Cardiac muscle cell (in vitro differentiated cells and primary cell): ENCODE results near the gene ACADS. TPM values are rescaled to one million over a fixed set of nuclear protein-coding genes. Genes with fewer than 3 reads are reported as not detected.
A peak's percentile ranks its signal among the peaks of the same experiment; 100 is the strongest.
"Not testable (repeated sequence)": the region's sequence is repeated elsewhere in the genome, so short reads cannot be mapped to it uniquely, and the experiment has no call there.

Experiments
- DNase-seq, 2 donors: peaks; one replicate each; pipeline versions ENCODE4 v3.0.0 to v3.0.0-alpha.2; 2010 to 2017; ENCODE audit warnings: low read depth in 1 of 2, low spot score in 1 of 2
- H3K27ac ChIP-seq: fragments of 200-600 bp; sonication (generic); 2 replicates; pipeline ENCODE4 v1.5.1; 2016
- H3K27me3 ChIP-seq: fragments of 200-600 bp; sonication (generic); 2 replicates; pipeline ENCODE4 v1.6.0; 2016; ENCODE audit warnings: control low read depth
- H3K36me3 ChIP-seq: fragments of 200-600 bp; sonication (generic); 2 replicates; pipeline ENCODE4 v1.5.1; 2016; ENCODE audit warnings: control low read depth
- H3K4me1 ChIP-seq: fragments of 200-600 bp; sonication (generic); 2 replicates; pipeline ENCODE4 v1.8.1; 2017; ENCODE audit warnings: low read depth, mild to moderate bottlenecking, mixed run types
- H3K4me3 ChIP-seq: fragments of 200-600 bp; sonication (generic); 2 replicates; pipeline ENCODE4 v1.5.1; 2016; ENCODE audit warnings: mild to moderate bottlenecking
- H3K9me3 ChIP-seq: fragments of 200-600 bp; sonication (generic); 2 replicates; pipeline ENCODE4 v1.5.1; 2017; ENCODE audit warnings: low read depth, mild to moderate bottlenecking, control low read depth
- CTCF ChIP-seq: IDR thresholded peaks from 2 replicates; pipeline ENCODE4 v1.5.1; 2012; ENCODE audit warnings: low read depth, mild to moderate bottlenecking, low read length
- polyA plus RNA-seq: library from polyadenylated mRNA; unstranded; fragments of >200 nt; fragmentation: Nextera tagmentation; extraction: Ambion mirVana; gene quantifications from 2 replicates; pipeline ENCODE4 v1.2.1, GENCODE V29; 2016
- total RNA-seq: library from RNA; depleted of rRNA; stranded (reverse); fragments of >200 nt; gene quantifications from 2 replicates; pipeline ENCODE4 v1.2.3, GENCODE V29; 2016

Gene ACADS
- total and polyA plus RNA-seq, 2 experiments from 2014 or later = 35.9 to 59.8 TPM

GRCh38 chr12:120722784-120723183, 2.8 kb upstream of the ACADS start:
- no peak overlapping the region for H3K4me3 ChIP-seq
- no peaks in the 10 kb centered on the region for H3K27me3 ChIP-seq
- H3K9me3 ChIP-seq = no peaks in the 10 kb centered on the region
- DNase-seq = no peak
- no peak for TF ChIP-seq CTCF
- H3K27ac ChIP-seq = no peak overlapping the region
- H3K36me3 ChIP-seq = peaks cover 49% of the 10 kb centered on the region
- peaks cover 4% of the 10 kb centered on the region for H3K4me1 ChIP-seq

- no peak for DNase-seq
- peaks cover 4% of the 10 kb centered on the region for H3K4me1 ChIP-seq
- H3K27me3 ChIP-seq = no peaks in the 10 kb centered on the region
- no peak overlapping the region for H3K4me3 ChIP-seq
- H3K27ac ChIP-seq = no peak overlapping the region
- H3K9me3 ChIP-seq = no peaks in the 10 kb centered on the region
- peaks cover 31% of the 10 kb centered on the region for H3K36me3 ChIP-seq
- no peak for TF ChIP-seq CTCF
These were observed 906 bp upstream of the ACADS start for GRCh38 chr12:120724720-120725119.

- H3K4me3 ChIP-seq = peak overlapping the region; percentile 42
- no peak overlapping the region for H3K27ac ChIP-seq
- H3K36me3 ChIP-seq = peaks cover 27% of the 10 kb centered on the region
- no peaks in the 10 kb centered on the region for H3K27me3 ChIP-seq
- peaks cover 4% of the 10 kb centered on the region for H3K4me1 ChIP-seq
- no peak for DNase-seq
- no peaks in the 10 kb centered on the region for H3K9me3 ChIP-seq
- TF ChIP-seq CTCF = no peak
These were observed 421 bp upstream of the ACADS start for GRCh38 chr12:120725151-120725658.

- Histone ChIP-seq H3K36me3 (peaks cover 14% of the 10 kb centered on the region), H3K4me1 (peaks cover 4% of the 10 kb centered on the region), H3K27me3 (no peaks in the 10 kb centered on the region), H3K9me3 (no peaks in the 10 kb centered on the region), H3K4me3 (no peak overlapping the region), H3K27ac (no peak overlapping the region)
- DNase-seq = no peak
- TF ChIP-seq CTCF = no peak
These were observed 826 bp downstream of the ACADS start for GRCh38 chr12:120726510-120726793.

GRCh38 chr12:120726961-120727360, 1.3 kb downstream of the ACADS start:
- H3K4me3 ChIP-seq = no peak overlapping the region
- no peak for TF ChIP-seq CTCF
- H3K27me3 ChIP-seq = no peaks in the 10 kb centered on the region
- no peak for DNase-seq
- peaks cover 4% of the 10 kb centered on the region for H3K4me1 ChIP-seq
- H3K9me3 ChIP-seq = no peaks in the 10 kb centered on the region
- peaks cover 11% of the 10 kb centered on the region for H3K36me3 ChIP-seq
- no peak overlapping the region for H3K27ac ChIP-seq

- DNase-seq, H3K36me3 ChIP-seq, H3K4me1 ChIP-seq, H3K27ac ChIP-seq, H3K27me3 ChIP-seq, H3K9me3 ChIP-seq, H3K4me3 ChIP-seq: not testable (repeated sequence)
These were observed 6.6 kb downstream of the ACADS start for GRCh38 chr12:120732198-120732597.
